ENCODE measurements around the gene NCKAP5. TPM values are rescaled to one million over a fixed set of nuclear protein-coding genes. Genes with fewer than 3 reads are reported as not detected.

Gene NCKAP5
- total RNA-seq, 1 donor from 2014 or later: 8.8 TPM

GRCh38 chr2:132782176-132782783, 786.0 kb downstream of the NCKAP5 start:
- no peaks in the 10 kb centered on the region for H3K9me3 ChIP-seq
- intact Hi-C loops (cut with DNase I): no loop called here
- no peak for TF ChIP-seq POLR2A (IDR thresholded peaks at IDR 0.05)
- no peak for TF ChIP-seq POLR2AphosphoS5 (IDR thresholded peaks at IDR 0.05; ENCODE audit: insufficient read depth in 1 of 2, low read depth in 1 of 2)
- TF ChIP-seq, protein P1, sequence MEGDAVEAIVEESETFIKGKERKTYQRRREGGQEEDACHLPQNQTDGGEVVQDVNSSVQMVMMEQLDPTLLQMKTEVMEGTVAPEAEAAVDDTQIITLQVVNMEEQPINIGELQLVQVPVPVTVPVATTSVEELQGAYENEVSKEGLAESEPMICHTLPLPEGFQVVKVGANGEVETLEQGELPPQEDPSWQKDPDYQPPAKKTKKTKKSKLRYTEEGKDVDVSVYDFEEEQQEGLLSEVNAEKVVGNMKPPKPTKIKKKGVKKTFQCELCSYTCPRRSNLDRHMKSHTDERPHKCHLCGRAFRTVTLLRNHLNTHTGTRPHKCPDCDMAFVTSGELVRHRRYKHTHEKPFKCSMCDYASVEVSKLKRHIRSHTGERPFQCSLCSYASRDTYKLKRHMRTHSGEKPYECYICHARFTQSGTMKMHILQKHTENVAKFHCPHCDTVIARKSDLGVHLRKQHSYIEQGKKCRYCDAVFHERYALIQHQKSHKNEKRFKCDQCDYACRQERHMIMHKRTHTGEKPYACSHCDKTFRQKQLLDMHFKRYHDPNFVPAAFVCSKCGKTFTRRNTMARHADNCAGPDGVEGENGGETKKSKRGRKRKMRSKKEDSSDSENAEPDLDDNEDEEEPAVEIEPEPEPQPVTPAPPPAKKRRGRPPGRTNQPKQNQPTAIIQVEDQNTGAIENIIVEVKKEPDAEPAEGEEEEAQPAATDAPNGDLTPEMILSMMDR (IDR thresholded peaks at IDR 0.05): no peak
- H3K36me3 ChIP-seq: no peaks in the 10 kb centered on the region
- no peak for DNase-seq (ENCODE audit: extremely low spot score in 2 of 2)
- no peak overlapping the region for H3K4me3 ChIP-seq
- no peaks in the 10 kb centered on the region for H3K27me3 ChIP-seq
- H3K27ac ChIP-seq: no peak overlapping the region
- no peaks in the 10 kb centered on the region for H3K4me1 ChIP-seq

GRCh38 chr2:132780651-132781050, 787.6 kb downstream of the NCKAP5 start:
- Histone ChIP-seq H3K27me3 (no peaks in the 10 kb centered on the region), H3K4me3 (no peak overlapping the region), H3K27ac (no peak overlapping the region), H3K4me1 (no peaks in the 10 kb centered on the region), H3K9me3 (no peaks in the 10 kb centered on the region), H3K36me3 (no peaks in the 10 kb centered on the region)
- no peak for DNase-seq (ENCODE audit: extremely low spot score in 2 of 2)
- TF ChIP-seq, protein P1 (IDR thresholded peaks at IDR 0.05): no peak
- TF ChIP-seq POLR2AphosphoS5 (IDR thresholded peaks at IDR 0.05; ENCODE audit: insufficient read depth in 1 of 2, low read depth in 1 of 2) (no peak), POLR2A (IDR thresholded peaks at IDR 0.05) (no peak)
- intact Hi-C loops (cut with DNase I): no loop called here

- intact Hi-C loops (cut with DNase I): no loop called here
- TF ChIP-seq, protein P1 (IDR thresholded peaks at IDR 0.05): no peak
- TF ChIP-seq POLR2A (IDR thresholded peaks at IDR 0.05): no peak
- TF ChIP-seq POLR2AphosphoS5 (IDR thresholded peaks at IDR 0.05; ENCODE audit: insufficient read depth in 1 of 2, low read depth in 1 of 2): no peak
- H3K27me3 ChIP-seq: no peaks in the 10 kb centered on the region
Measured at GRCh38 chr2:132779206-132779721, 789.0 kb downstream of the NCKAP5 start.

DNA sequence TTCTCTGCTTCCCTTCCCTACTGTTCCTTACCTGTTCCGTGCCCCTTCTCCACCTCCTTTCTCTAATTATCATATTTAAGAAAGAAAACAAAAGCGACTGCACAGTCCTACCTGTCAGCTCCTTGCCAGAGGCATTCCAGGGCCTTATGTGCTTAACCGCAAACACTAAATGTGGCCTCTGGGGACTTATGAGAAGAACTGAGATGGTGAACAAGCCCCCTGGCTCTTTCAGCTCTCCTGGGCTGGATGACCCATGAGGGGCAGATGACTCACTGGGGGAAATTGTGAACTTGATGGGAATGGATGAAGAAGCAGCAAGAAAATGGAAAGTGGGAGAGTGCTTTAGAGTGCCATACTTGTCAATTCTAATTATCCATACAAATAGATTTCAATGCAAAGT, 792.0 kb downstream of the NCKAP5 start:
- Histone ChIP-seq H3K4me3 (no peak overlapping the region), H3K9me3 (no peaks in the 10 kb centered on the region), H3K27ac (no peak overlapping the region), H3K4me1 (no peaks in the 10 kb centered on the region), H3K27me3 (no peaks in the 10 kb centered on the region), H3K36me3 (no peaks in the 10 kb centered on the region)
- intact Hi-C loops (cut with DNase I): no loop called here
- DNase-seq (ENCODE audit: extremely low spot score in 2 of 2): no peak
- TF ChIP-seq, protein P1 (IDR thresholded peaks at IDR 0.05): no peak
- TF ChIP-seq POLR2AphosphoS5 (IDR thresholded peaks at IDR 0.05; ENCODE audit: insufficient read depth in 1 of 2, low read depth in 1 of 2) (no peak), POLR2A (IDR thresholded peaks at IDR 0.05) (no peak)

More at GRCh38 chr2:132779206-132779721, 789.0 kb downstream of the NCKAP5 start:
- Histone ChIP-seq H3K9me3 (no peaks in the 10 kb centered on the region), H3K4me1 (no peaks in the 10 kb centered on the region), H3K27ac (no peak overlapping the region), H3K4me3 (no peak overlapping the region), H3K36me3 (no peaks in the 10 kb centered on the region)
- DNase-seq (ENCODE audit: extremely low spot score in 2 of 2): no peak

DNA sequence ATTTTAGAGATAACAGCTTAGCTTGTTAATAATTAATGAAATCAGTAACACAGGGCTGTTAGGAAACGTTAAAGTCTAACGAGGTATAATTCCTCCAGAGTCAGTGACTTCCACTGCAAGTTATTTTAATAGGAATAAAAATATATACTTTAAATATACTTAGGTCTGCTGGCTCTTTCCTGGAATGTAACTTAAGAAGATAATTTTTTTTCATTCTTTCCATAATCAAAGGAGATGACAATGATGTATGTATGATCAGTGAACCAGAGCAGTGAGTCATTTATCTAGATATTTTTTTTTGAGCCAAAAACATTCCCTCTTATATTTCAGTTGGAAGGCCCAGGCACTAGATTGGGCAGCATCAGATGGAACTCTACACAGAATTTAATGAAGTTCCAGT, 794.1 kb downstream of the NCKAP5 start:
- H3K4me1 ChIP-seq: no peaks in the 10 kb centered on the region
- no peak overlapping the region for H3K4me3 ChIP-seq
- H3K27ac ChIP-seq: no peak overlapping the region
- H3K36me3 ChIP-seq: no peaks in the 10 kb centered on the region
- no peak for DNase-seq (ENCODE audit: extremely low spot score in 2 of 2)
- no peaks in the 10 kb centered on the region for H3K27me3 ChIP-seq
- no peaks in the 10 kb centered on the region for H3K9me3 ChIP-seq
- TF ChIP-seq, protein P1 (IDR thresholded peaks at IDR 0.05): no peak
- TF ChIP-seq POLR2AphosphoS5 (IDR thresholded peaks at IDR 0.05; ENCODE audit: insufficient read depth in 1 of 2, low read depth in 1 of 2) (no peak), POLR2A (IDR thresholded peaks at IDR 0.05) (no peak)
- intact Hi-C loops (cut with DNase I): no loop called here

Measured in vagina (tissue), 2 donors.